RWPE2 (cell line): ENCODE results near the gene RNFT2.

Experiments used
- ATAC-seq: fragments of 200-7000 bp; cut with Tn5 transposase; 3 replicates; pipeline ENCODE4 v1.9.1; 2021; ENCODE audit warnings: low read depth
- DNase-seq: peaks from one replicate; pipeline ENCODE4 v3.0.0-alpha.2; 2020; ENCODE audit warnings: low spot score
- H3K27ac ChIP-seq: fragments of 450-650 bp; 2 replicates; pipeline ENCODE4 v1.5.1; 2017; ENCODE audit warnings: mild to moderate bottlenecking; ENCODE audit not compliant: poor library complexity, severe bottlenecking
- H3K27me3 ChIP-seq: fragments of 250-450 bp; sonication (Bioruptor Pico); 2 replicates; pipeline ENCODE4 v1.5.1; 2021; ENCODE audit warnings: mild to moderate bottlenecking, moderate library complexity; ENCODE audit not compliant: insufficient read depth, poor library complexity, severe bottlenecking
- H3K36me3 ChIP-seq: fragments of 250-450 bp; sonication (Bioruptor Pico); 2 replicates; pipeline ENCODE4 v1.5.1; 2020; ENCODE audit warnings: low read depth, mild to moderate bottlenecking, moderate library complexity
- H3K4me1 ChIP-seq: fragments of 250-450 bp; sonication (Bioruptor Pico); 2 replicates; pipeline ENCODE4 v1.5.1; 2021; ENCODE audit warnings: mild to moderate bottlenecking, moderate library complexity; ENCODE audit not compliant: insufficient read depth, poor library complexity, severe bottlenecking
- H3K4me3 ChIP-seq: fragments of 250-450 bp; sonication (Bioruptor Pico); 2 replicates; pipeline ENCODE4 v1.5.1; 2021; ENCODE audit warnings: mild to moderate bottlenecking, moderate library complexity; ENCODE audit not compliant: severe bottlenecking
- H3K9me3 ChIP-seq: fragments of 250-450 bp; sonication (Bioruptor Pico); 2 replicates; pipeline ENCODE4 v1.5.1; 2021; ENCODE audit warnings: mild to moderate bottlenecking, moderate library complexity; ENCODE audit not compliant: severe bottlenecking
- CTCF ChIP-seq: fragments of 450-650 bp; IDR thresholded peaks from one replicate; pipeline ENCODE4 v1.5.1; 2017; ENCODE audit warnings: mild to moderate bottlenecking, moderate library complexity; ENCODE audit not compliant: poor library complexity, severe bottlenecking

RNFT2 gene

GRCh38 chr12:116806845-116807440, 68.8 kb downstream of the RNFT2 start:
- no peak for ATAC-seq
- H3K27ac ChIP-seq, result no peak overlapping the region
- TF ChIP-seq CTCF, result no peak
- H3K27me3 ChIP-seq, result no peaks in the 10 kb centered on the region
- no peaks in the 10 kb centered on the region for H3K36me3 ChIP-seq
- no peaks in the 10 kb centered on the region for H3K4me1 ChIP-seq
- H3K4me3 ChIP-seq, result no peak overlapping the region
- no peak for DNase-seq
- no peaks in the 10 kb centered on the region for H3K9me3 ChIP-seq

GRCh38 chr12:116807546-116807945, 69.4 kb downstream of the RNFT2 start:
- DNase-seq (no peak), ATAC-seq (no peak)
- no peak for TF ChIP-seq CTCF
- no peaks in the 10 kb centered on the region for H3K27me3 ChIP-seq
- H3K4me3 ChIP-seq, result no peak overlapping the region
- H3K27ac ChIP-seq, result no peak overlapping the region
- H3K36me3 ChIP-seq, result no peaks in the 10 kb centered on the region
- H3K4me1 ChIP-seq, result peaks cover under 1% of the 10 kb centered on the region
- H3K9me3 ChIP-seq, result no peaks in the 10 kb centered on the region

GRCh38 chr12:116808113-116809105, 70.3 kb downstream of the RNFT2 start:
- H3K4me1 ChIP-seq, result peaks cover 7% of the 10 kb centered on the region
- H3K36me3 ChIP-seq, result no peaks in the 10 kb centered on the region
- no peak for ATAC-seq
- TF ChIP-seq CTCF, result no peak
- no peaks in the 10 kb centered on the region for H3K9me3 ChIP-seq
- no peak overlapping the region for H3K4me3 ChIP-seq
- H3K27ac ChIP-seq, result no peak overlapping the region
- no peaks in the 10 kb centered on the region for H3K27me3 ChIP-seq
- no peak for DNase-seq

GRCh38 chr12:116812238-116812637, 74.1 kb downstream of the RNFT2 start:
- H3K27ac ChIP-seq, result no peak overlapping the region
- no peaks in the 10 kb centered on the region for H3K36me3 ChIP-seq
- DNase-seq (no peak), ATAC-seq (no peak)
- no peaks in the 10 kb centered on the region for H3K27me3 ChIP-seq
- H3K4me3 ChIP-seq, result no peak overlapping the region
- H3K4me1 ChIP-seq, result peaks cover 10% of the 10 kb centered on the region
- no peak for TF ChIP-seq CTCF
- H3K9me3 ChIP-seq, result no peaks in the 10 kb centered on the region
